GM15510 (cell line): ENCODE data around the gene SEC14L5.

Experiments used
- POLR2A ChIP-seq: IDR thresholded peaks from 3 replicates; pipeline ENCODE4 v1.6.1; 2011; ENCODE audit warnings: borderline replicate concordance; ENCODE audit not compliant: insufficient read length; ENCODE audit errors: extremely low read depth

SEC14L5 gene

GRCh38 chr16:4924593-4925292 lies 33.4 kb upstream of the SEC14L5 start:
- no peak for TF ChIP-seq POLR2A

GRCh38 chr16:4925293-4925607 lies 32.9 kb upstream of the SEC14L5 start:
- TF ChIP-seq POLR2A, result no peak

- TF ChIP-seq POLR2A, result no peak
These were observed 32.3 kb upstream of the SEC14L5 start for GRCh38 chr16:4925791-4926190.

- TF ChIP-seq POLR2A, result no peak
These were observed 31.2 kb upstream of the SEC14L5 start for GRCh38 chr16:4926928-4927327.

DNA sequence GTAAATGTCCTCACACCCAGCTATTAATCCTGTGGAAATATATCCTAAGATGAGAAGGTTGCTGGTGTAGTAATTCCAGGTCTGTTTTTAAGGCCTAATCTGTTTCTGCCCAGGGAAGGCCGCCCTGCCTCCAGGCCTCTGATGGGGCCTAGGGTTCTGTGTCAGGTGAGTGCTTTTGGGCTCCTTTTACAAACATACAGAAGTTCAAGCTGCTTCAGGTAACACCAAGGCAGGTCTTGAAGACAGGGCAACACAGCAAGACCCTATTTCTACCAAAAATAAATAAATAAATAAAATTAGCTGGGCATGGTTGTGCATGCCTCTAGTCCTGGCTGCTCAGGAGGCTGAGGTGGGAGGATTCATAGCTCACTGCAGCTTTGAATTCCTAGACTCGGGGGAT lies 30.5 kb upstream of the SEC14L5 start:
- TF ChIP-seq POLR2A, result no peak

DNA sequence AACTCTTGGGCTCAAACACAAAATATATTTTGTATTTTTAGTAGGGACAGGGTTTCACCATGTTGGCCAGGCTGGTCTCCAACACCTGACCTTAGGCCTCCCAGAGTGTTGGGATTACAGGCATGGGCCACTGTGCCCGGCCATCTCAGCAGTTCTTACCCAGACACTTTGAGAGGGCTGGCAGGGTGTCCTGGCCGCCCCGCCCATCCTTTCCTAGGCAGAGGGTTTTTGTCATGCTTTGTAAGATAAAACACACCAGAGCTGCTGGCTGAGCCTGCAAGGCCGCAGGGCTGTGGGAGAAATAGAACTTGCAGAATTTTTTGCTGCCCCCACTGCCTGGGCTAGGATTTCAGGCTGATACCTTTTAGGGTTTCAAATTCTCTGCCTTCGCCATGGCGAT lies 29.9 kb upstream of the SEC14L5 start:
- TF ChIP-seq POLR2A, result no peak

DNA sequence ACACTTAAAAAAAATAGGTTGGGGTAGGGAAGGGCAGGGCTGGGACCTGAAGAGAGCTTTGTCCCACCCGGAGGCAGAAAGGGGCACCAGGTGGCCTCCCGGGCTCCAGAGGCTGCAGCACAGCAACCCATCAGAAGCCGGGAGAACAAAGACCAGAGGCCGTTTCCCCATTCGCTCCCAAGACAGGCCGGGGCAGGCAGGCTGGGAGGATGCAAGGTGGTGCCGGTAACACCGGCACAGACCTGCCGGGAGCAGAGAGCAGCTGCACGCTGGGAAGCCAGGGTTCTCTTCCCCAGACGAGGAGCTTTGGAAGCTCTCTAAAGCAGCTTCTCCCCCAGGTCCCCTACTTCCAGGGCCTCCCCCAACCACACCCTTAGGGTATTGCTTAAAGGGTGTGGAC lies 26.7 kb upstream of the SEC14L5 start:
- no peak for TF ChIP-seq POLR2A

DNA sequence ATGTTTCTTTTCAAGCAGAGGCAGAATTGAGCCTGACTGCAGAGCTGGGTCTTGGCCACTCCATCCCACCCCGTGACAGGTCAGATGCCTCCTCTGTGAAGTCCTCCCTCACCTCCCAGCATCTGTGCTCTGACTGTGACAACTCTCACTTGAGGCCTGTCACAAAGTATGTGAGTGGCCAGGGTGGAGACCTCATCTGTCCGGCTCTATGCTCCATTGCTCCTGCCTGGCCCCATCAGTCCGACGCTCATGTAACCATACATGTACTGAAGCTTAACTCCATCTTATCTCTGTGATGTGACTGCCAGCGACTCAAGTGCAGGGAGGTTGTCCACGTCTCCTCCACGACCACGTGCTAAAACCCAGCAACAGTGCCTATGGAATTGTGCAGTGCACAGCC lies 24.7 kb upstream of the SEC14L5 start:
- no peak for TF ChIP-seq POLR2A

GRCh38 chr16:4933871-4934395 lies 24.2 kb upstream of the SEC14L5 start:
- TF ChIP-seq POLR2A, result no peak

DNA sequence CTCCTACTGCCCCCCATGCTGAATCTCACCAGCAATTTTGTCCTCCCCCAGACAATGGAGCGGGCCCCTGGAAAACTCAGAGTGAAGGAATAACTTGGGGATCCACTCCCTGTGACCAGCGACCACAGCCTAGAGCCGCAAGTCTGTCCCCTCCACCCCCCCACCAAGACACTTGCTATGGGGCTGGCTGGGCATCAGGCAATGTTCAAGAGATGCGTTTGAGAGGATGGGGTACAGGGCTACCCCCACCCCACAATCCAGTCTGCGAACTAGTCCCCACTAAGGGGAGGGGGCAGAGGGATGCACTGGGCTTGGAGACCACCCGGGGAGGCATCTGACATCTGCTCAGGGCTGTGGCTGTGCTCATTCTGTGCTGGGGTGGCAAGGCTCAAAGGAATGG lies 23.5 kb upstream of the SEC14L5 start:
- no peak for TF ChIP-seq POLR2A

DNA sequence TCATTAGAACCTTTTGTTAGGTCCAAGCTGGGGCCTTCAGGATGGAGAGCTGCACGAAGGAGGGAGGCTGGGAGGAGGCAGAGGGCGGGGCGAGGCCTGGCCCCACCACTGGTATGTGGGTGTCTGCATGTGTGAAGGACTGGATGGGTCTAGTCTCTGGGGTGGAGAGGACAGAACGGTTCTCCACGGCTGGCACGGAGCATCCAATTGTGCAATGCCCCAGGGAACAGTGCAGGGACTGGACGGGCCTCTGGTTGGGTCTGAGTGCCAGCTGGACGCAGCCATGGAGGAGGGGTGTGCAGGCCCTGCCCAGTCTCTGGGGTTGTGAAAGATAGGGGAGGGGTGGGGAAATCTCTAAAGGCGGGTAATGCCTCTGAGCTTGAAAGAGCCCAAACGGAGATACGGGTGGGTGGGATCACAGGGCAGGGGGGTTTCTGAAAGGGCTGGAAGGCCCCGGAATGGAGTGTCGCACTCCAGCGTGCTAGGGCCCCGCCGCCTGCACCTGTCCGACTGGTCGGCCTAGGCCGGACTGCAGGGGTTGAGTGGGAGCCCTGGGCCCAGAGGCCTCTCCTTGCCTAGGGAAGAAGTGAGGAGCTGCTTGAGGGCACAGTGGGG lies 22.8 kb upstream of the SEC14L5 start:
- no peak for TF ChIP-seq POLR2A

DNA sequence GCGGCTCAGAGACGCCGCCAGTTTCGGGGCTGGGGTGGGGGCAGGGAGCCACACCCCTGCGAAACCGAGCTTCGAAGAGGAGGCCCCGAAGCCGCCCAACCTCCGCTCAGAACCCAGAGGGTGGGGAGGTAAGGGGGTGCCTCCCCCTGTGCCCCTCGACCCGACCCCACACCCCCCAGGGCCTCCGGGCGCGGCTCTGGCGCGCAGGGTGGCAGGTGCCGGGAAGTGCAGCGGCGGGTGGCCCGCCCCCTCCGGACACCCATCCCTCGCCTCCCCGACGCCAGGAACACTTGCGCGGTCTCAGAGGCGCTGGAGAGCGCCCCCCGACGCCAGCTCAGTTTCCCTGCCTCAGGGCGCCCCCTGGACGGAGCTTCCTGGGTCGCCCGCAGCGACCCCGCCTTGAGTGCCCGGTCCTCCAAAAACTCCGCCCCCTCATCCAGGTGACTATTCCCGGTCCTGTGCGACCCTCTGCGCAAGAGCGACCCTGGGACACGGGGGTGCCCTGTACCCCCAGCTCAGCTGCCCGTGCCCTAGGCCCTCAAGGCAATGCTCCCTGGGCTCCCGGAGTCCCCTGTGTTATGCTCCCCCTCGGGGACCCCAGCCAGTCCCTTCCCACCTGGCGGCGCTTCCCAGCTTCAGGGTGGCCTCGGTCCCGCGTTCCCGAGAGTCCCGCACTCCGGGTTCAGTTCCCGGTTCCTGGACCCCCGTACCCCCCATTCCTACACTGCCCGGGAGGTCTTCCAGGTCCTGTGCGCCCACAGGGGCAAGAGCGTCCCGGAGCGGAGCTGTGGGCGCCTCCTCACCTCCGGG lies 21.7 kb upstream of the SEC14L5 start:
- no peak for TF ChIP-seq POLR2A

DNA sequence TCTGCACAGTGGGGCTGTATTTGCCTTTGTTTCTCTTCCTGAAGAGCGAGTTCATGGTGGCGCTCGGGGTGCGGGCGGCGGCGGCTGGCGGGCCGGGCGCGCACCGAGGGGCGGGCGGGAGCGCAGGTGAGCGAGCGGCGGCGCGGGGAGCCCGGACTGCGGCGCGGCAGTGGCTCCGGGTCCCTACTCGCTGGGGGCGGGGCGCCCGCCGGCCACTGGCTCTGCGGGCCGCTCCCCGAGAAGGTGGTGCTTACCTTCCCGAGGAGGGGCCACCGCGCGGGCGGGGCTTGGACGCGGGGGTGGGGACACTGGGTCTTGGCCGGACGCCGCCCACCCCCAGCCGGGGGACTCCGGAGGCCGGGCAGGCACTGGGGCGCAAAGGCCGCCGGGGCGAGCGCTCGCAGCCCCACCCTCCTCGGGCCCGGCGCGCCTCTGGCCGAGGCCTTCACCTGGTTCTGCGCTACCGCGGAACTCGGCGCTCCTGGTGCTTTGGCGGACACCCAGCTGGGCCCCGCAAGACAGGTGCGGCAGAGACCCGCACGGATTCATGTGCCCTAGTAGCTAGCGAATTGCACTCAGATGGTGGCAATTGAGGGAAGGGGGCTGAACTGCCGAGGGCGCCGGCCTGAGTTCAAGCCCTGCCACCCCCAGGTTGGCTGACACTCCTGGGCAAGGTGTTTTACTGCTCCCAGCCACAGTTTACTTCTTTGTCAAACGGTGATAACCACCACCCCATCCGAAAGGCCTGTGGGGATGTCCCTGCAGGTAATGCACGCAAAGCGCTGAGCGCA lies 20.9 kb upstream of the SEC14L5 start, which contains the start of gene PPL:
Gene PPL, minus strand, starts transcription at position 158 of the 791 bp plus-strand sequence. Its CDS starts 103 bp downstream, at position 55.
- TF ChIP-seq POLR2A, result no peak

GRCh38 chr16:4937782-4938682 lies 20.1 kb upstream of the SEC14L5 start:
- TF ChIP-seq POLR2A, result no peak
